Effector CD8-positive, alpha-beta T cell (primary cell): ENCODE measurements around the gene INO80B.
A peak's percentile ranks its signal among the peaks of the same experiment; 100 is the strongest.

Experiments
- DNase-seq: peaks from one replicate; lab custom pipeline; 2025; lab: John Stamatoyannopoulos, UW

Gene INO80B

GRCh38 chr2:74502147-74502719 is 47.3 kb downstream of the INO80B start:
- DNase-seq: no peak

- peak; percentile 6 for DNase-seq
Observed at GRCh38 chr2:74502720-74503505, 48.0 kb downstream of the INO80B start.

- no peak for DNase-seq
Observed at GRCh38 chr2:74503506-74504475, 48.9 kb downstream of the INO80B start.

GRCh38 chr2:74504591-74504990 is 49.7 kb downstream of the INO80B start:
- DNase-seq: no peak

GRCh38 chr2:74505448-74506246 is 50.8 kb downstream of the INO80B start:
- no peak for DNase-seq

- peak; percentile 94 for DNase-seq
Observed at GRCh38 chr2:74507145-74507925, 52.4 kb downstream of the INO80B start, which contains the start of gene PCGF1. PCGF1 (minus strand) TSS chr2:74507695; CDS start chr2:74507668, 27 bp downstream.
